GM21786 (cell line): ENCODE data around the gene SORCS2.

Experiments used
- ATAC-seq: cut with Tn5 transposase; IDR thresholded peaks from one replicate; pipeline ENCODE4 v1.9.1; 2021; ENCODE audit not compliant: unreplicated experiment

Gene SORCS2

GRCh38 chr4:7516773-7517144 lies 324.4 kb downstream of the SORCS2 start:
- no peak for ATAC-seq

- no peak for ATAC-seq
These were observed 326.7 kb downstream of the SORCS2 start for GRCh38 chr4:7518871-7519637.

- no peak for ATAC-seq
These were observed 327.5 kb downstream of the SORCS2 start for GRCh38 chr4:7519638-7520376.

GRCh38 chr4:7521666-7522065 lies 329.3 kb downstream of the SORCS2 start:
- ATAC-seq, result no peak

DNA sequence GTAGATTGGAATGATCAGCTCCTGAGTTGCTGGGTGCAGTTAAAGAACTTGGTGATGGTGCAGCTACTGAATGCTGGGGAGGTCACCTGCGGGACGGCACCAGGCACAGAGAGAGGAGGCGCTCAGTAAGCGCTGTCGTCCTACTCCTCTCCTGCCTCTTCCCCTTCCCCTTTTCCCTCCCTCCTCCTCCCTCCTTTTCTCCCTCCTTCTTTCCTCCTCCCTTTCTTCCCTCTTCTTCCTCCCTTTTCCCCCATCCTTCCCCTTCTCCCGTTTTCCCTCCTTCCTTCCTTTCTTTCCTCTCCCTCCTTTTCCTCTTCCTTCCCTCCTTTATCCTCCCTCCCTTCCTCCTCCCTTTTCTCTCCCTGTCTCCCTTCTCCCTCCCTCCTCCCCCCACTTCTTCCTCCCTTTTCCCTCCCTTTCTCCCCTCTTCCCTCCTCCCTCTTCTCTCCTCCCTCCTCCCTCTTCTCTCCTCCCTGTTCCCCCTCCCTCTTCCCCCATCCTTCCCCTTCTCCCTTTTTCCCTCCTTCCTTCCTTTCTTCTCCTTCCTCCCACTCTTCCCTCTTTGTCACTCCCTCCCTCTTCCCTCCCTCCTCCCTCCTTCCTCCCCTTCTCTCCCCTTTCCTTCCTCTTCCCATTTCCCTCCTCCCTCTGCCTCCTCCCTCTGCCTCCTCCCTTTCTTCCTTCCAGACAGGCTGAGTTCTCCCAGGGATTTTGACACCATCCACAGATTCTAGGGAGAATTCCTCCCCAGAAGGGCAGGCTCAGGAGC lies 330.3 kb downstream of the SORCS2 start:
- no peak for ATAC-seq

- no peak for ATAC-seq
These were observed 331.2 kb downstream of the SORCS2 start for GRCh38 chr4:7523526-7523925.

DNA sequence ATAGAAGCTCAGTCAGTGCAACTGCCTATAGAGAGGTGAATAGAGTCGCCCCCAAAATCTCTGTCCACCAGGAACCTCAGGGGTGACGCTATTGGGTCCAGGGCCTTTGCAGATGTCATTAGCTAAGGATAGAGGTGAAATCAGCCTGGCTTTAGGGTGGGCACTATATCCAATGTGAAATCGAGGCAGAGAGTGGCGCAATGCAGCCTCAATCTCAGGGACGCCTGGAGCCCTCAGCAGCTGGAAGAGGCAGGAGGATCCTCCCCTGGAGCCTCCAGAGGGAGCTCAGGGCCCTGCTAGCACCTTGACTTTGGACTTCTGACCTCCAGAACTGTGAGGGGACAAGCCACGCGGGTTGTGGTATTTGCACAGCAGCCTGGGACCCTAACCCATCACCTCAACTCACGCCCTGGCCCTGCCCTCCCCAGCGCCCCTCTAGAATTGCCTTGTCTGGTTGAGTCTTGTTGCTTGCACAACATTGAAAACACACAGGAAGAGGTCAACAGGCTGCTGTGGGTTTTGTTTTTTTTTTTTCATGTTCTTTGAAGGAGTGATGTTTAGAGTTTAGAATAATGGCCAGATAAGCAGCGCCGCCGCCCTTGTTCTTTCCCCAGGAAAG lies 331.8 kb downstream of the SORCS2 start:
- ATAC-seq, result no peak

DNA sequence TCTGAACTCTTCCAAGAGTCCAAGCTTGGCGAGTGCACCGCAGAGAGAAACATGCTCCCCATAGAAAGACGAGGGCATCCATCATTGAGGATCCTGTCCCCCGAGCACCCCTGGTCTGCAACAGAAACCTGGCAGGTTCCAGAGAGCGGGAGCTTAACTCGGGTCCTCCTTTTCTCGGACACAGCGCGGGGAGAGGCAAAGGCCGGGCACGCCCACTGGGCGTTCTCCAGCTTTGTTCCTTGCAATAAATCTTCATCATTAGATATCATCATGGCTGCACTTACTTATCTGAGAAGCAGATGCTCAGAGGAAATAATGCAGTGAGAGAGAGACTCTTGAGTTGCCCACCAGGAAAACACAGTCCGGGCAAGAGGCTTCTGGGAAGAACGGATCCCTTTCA lies 332.5 kb downstream of the SORCS2 start:
- no peak for ATAC-seq

- ATAC-seq, result no peak
These were observed 334.2 kb downstream of the SORCS2 start for GRCh38 chr4:7526491-7526890.

GRCh38 chr4:7526929-7527535 lies 334.7 kb downstream of the SORCS2 start:
- ATAC-seq, result no peak

GRCh38 chr4:7529368-7530080 lies 337.2 kb downstream of the SORCS2 start:
- no peak for ATAC-seq

- ATAC-seq, result no peak
These were observed 337.7 kb downstream of the SORCS2 start for GRCh38 chr4:7530082-7530481.

- ATAC-seq, result no peak
These were observed 338.7 kb downstream of the SORCS2 start for GRCh38 chr4:7530932-7531639.

- no peak for ATAC-seq
These were observed 339.3 kb downstream of the SORCS2 start for GRCh38 chr4:7531640-7531994.

- ATAC-seq, result no peak
These were observed 339.7 kb downstream of the SORCS2 start for GRCh38 chr4:7532043-7532442.

DNA sequence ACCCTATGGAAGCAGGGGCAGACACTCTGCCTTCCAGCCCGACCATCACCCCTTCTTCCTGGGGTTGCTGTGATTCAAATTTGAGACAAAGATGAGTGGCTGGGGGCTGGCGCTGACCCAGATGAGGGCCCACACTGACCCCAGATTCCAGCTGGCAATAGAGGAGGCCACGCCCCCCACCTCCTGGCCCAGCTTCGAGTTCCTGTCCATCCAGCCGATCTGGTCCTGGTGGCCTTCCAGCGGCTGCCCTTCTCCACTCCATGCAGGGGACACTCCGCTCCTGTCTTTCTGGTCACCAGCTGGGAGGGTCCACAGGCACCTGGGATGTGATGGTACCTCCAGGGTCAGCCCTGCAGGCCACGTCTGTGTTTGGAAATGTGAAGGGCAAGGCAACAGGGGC lies 340.9 kb downstream of the SORCS2 start:
- no peak for ATAC-seq

GRCh38 chr4:7535094-7535493 lies 342.8 kb downstream of the SORCS2 start:
- no peak for ATAC-seq

DNA sequence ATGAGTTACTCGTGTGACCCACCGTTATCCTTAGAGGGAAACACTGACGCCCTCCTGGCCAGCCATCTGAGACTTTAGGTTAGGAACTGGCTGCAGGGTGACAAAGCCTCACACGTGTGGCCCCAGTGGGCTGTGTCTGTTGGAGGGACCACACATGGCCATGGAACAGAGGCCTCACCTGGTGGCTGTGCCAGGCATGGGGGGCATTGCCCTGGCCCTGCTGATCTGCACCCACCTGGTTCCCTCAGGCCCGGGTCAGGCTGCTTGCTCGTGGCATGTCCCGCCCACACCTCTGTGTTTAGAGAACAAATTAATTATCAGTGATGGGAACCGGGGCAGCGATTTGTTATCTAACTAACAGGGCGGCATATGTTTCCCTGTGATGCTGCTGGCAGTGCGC lies 343.3 kb downstream of the SORCS2 start:
- ATAC-seq, result no peak

GRCh38 chr4:7536876-7537275 lies 344.5 kb downstream of the SORCS2 start:
- ATAC-seq, result no peak
